ENCODE data around the gene AMBRA1. TPM values are rescaled to one million over a fixed set of nuclear protein-coding genes. Genes with fewer than 3 reads are reported as not detected.

The AMBRA1 gene
- total and polyA plus RNA-seq, 12 donors, result 5.2 to 23.3 (median 16.0) TPM

DNA sequence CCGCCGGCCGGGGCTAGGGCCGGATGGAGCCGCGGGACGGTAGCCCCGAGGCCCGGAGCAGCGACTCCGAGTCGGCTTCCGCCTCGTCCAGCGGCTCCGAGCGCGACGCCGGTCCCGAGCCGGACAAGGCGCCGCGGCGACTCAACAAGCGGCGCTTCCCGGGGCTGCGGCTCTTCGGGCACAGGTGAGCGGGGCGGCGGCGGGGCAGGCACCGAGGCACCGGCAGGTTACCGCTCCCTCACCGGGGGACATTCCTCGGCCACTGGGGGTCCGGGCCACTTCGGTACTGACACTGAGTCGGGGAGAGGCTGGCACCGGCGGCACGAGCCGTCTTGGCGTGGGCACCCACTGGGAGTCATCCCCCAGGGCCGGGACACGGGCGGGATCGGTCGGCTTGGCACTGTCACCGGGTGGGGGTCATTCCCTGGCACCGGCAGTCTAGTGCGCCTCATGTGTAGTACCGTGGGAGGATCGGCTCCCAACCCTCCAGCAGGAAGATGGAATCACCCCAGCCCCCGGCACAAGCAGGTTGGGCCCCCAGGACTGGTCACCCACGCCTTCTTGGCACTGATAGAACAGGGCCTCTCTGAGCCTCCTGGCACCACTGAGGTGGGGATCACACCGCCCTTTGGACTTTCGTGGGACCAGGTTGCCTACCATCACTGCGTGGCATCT, 246.0 kb downstream of the AMBRA1 start:
- no peaks in the 10 kb centered on the region for H3K27me3 ChIP-seq
- TF ChIP-seq, protein P1, sequence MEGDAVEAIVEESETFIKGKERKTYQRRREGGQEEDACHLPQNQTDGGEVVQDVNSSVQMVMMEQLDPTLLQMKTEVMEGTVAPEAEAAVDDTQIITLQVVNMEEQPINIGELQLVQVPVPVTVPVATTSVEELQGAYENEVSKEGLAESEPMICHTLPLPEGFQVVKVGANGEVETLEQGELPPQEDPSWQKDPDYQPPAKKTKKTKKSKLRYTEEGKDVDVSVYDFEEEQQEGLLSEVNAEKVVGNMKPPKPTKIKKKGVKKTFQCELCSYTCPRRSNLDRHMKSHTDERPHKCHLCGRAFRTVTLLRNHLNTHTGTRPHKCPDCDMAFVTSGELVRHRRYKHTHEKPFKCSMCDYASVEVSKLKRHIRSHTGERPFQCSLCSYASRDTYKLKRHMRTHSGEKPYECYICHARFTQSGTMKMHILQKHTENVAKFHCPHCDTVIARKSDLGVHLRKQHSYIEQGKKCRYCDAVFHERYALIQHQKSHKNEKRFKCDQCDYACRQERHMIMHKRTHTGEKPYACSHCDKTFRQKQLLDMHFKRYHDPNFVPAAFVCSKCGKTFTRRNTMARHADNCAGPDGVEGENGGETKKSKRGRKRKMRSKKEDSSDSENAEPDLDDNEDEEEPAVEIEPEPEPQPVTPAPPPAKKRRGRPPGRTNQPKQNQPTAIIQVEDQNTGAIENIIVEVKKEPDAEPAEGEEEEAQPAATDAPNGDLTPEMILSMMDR (IDR thresholded peaks at IDR 0.05), result no peak
- H3K27ac ChIP-seq, result peak overlapping the region in 9 of 10 donors; percentile 49 to 91 (median 73)
- no peak for DNase-seq
- no peaks in the 10 kb centered on the region for H3K9me3 ChIP-seq
- peaks cover 22 to 85% (median 72%) of the 10 kb centered on the region in 9 donors for H3K4me1 ChIP-seq
- peak overlapping the region; percentile 51 to 94 (median 84) for H3K4me3 ChIP-seq
- WGBS, 2 donors, result 2 to 22% methylated on average over 60 to 63 of the region's 63 CpGs
- no peaks in the 10 kb centered on the region for H3K36me3 ChIP-seq
- peak in 2 of 8 donors; percentile 1 to 3 for ATAC-seq
- intact Hi-C loops (cut with DNase I), result loop anchor here in 1 of 10 donors (2.0 kb wide), 1 partner anchor 15 kb away; no protein-coding TSS in a partner anchor

DNA sequence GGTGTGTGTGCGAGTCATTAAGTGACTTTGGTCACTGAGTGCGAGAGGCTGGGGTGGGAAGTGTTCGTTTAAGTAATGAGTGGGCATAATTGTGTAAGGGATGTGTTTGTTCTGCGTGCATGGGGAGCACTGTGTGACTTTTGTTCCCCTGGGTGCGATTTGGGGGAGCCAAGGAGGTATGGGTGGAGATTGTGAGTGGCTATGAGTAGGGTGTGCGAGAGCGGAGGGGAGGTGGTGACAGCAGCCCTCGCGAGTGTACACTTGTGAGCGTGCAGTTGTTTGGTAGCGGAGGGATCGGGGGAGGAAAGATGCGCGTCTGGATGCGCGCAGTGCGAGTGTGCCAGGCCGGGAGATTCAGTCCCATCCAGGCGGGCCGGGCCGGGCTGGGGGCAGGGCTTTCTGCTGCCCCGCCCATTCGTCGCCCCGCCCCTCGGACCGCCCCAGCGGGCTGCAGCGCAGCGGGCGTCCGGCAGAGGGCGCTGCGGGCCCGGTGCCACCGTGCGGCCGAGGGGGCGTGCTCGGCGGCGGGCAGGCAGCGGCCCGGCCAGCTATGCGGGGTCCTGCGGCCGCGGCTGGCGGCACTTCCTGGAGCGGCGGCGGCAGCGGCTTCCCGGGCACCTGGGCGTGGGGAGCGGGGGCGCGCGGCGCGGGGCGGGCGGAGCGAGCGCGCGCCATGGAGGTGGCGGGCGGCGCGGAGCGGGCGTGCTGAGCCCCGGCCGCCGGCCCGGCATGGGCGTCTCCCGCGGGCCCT, 246.8 kb downstream of the AMBRA1 start, which contains the start of gene DGKZ:
Gene DGKZ, plus strand, starts transcription at position 578 of the 751 bp plus-strand sequence. CDS start 197 bp downstream, outside the sequence.
- 8 to 9% methylated on average over 49 to 80 of the region's 80 CpGs for WGBS, 2 donors
- peaks cover 20 to 85% (median 72%) of the 10 kb centered on the region in 9 donors for H3K4me1 ChIP-seq
- no peaks in the 10 kb centered on the region for H3K27me3 ChIP-seq
- no peaks in the 10 kb centered on the region for H3K36me3 ChIP-seq
- H3K27ac ChIP-seq, result peak within 1 kb of the TSS in 9 of 10 donors; percentile 65 to 95 (median 85)
- H3K9me3 ChIP-seq, result no peaks in the 10 kb centered on the region
- peak; percentile 70 to 89 (median 81) for ATAC-seq
- peak within 1 kb of the TSS; percentile 51 to 94 (median 84) for H3K4me3 ChIP-seq
- intact Hi-C loops (cut with DNase I), result no loop called here
- TF ChIP-seq, protein P1 (IDR thresholded peaks at IDR 0.05), result peak; percentile 61 to 99 (median 77)
- DNase-seq, result peak; percentile 79 to 87

Small RNA genes within 50 kb of the gene (microRNA-seq; reads per million reads assigned to microRNA genes)
- gene MIR3160-1, result 0 reads per million in 2 donors
- 0 reads per million in 2 donors for gene MIR3160-2
- gene MIR4688, result 0 to 0.51 reads per million in 2 donors

Other genes with a start within 250 kb of the AMBRA1 start
- 10 to 100 TPM; 46.4 to 77.9 (median 60.1) TPM for gene DGKZ, start 246.6 kb downstream of the AMBRA1 start, total RNA-seq
- gene DGKZ, start 246.6 kb downstream of the AMBRA1 start, polyA plus RNA-seq, result 100 to 1,000 TPM in 1 of 2 donors, 10 to 100 TPM in 1; 31.9 to 107 TPM
- 10 to 100 TPM in 2 of 10 donors, 1 to 10 TPM in 8; 3.6 to 16.5 (median 5.3) TPM for gene MDK, start 212.4 kb downstream of the AMBRA1 start, total RNA-seq
- 1 to 10 TPM; 3.7 to 8.2 TPM for gene MDK, start 212.4 kb downstream of the AMBRA1 start, polyA plus RNA-seq
- under 1 TPM in 2 of 10 donors, not detected in 8; 0.30 to 0.32 TPM for gene CHRM4, start 202.2 kb downstream of the AMBRA1 start, total RNA-seq
- under 1 TPM in 1 of 2 donors, not detected in 1; 0.03 TPM for gene CHRM4, start 202.2 kb downstream of the AMBRA1 start, polyA plus RNA-seq
- 1 to 10 TPM; 2.6 to 4.4 (median 3.2) TPM for gene HARBI1, start 23.2 kb upstream of the AMBRA1 start, total RNA-seq
- gene HARBI1, start 23.2 kb upstream of the AMBRA1 start, polyA plus RNA-seq, result 1 to 10 TPM; 1.7 to 2.5 TPM
- gene ATG13, start 23.5 kb upstream of the AMBRA1 start, total RNA-seq, result 10 to 100 TPM; 35.7 to 50.6 (median 42.5) TPM
- 10 to 100 TPM; 25.8 to 28.6 TPM for gene ATG13, start 23.5 kb upstream of the AMBRA1 start, polyA plus RNA-seq
- 100 to 1,000 TPM in 7 of 10 donors, 10 to 100 TPM in 3; 59.0 to 268 (median 140) TPM for gene ARHGAP1, start 106.6 kb upstream of the AMBRA1 start, total RNA-seq
- 10 to 100 TPM; 28.4 to 38.7 TPM for gene ARHGAP1, start 106.6 kb upstream of the AMBRA1 start, polyA plus RNA-seq
- 1 to 10 TPM; 5.0 to 8.9 (median 6.7) TPM for gene ZNF408, start 107.0 kb upstream of the AMBRA1 start, total RNA-seq
- gene ZNF408, start 107.0 kb upstream of the AMBRA1 start, polyA plus RNA-seq, result 1 to 10 TPM; 6.2 to 6.7 TPM
- gene F2, start 125.2 kb upstream of the AMBRA1 start, total RNA-seq, result under 1 TPM in 2 of 10 donors, not detected in 8; 0.23 to 0.31 TPM
- under 1 TPM; 0.04 to 0.15 TPM for gene F2, start 125.2 kb upstream of the AMBRA1 start, polyA plus RNA-seq